Body of pancreas (tissue), 4 donors: ENCODE data around the gene POFUT2.

Experiments
- CTCF ChIP-seq, 7 experiments: fragments of 450-650 bp in 4 of 7; fragments of 200-600 bp in 3 of 7; sonication (generic) in 3 of 7; IDR thresholded peaks; one replicate each; pipeline ENCODE4 v1.5.1; 2016 to 2019; ENCODE audit warnings: antibody characterized with exemption in 7 of 7
- POLR2A ChIP-seq, 3 donors: fragments of 450-650 bp; IDR thresholded peaks; one replicate each; pipeline ENCODE4 v1.6.1; 2016; ENCODE audit warnings: antibody characterized with exemption in 3 of 3, mild to moderate bottlenecking in 2 of 3

- TF ChIP-seq POLR2A (IDR thresholded peaks at IDR 0.05) = no peak
- TF ChIP-seq CTCF (IDR thresholded peaks at IDR 0.05) = no peak
Observed at GRCh38 chr21:45217010-45217409, 70.7 kb downstream of the POFUT2 start.
